NK-92 treated with Interleukin-12 subunit alpha and Interleukin-12 subunit beta, amount 100 ng/mL, for 24 hours (cell line): ENCODE data around the gene SACS.
"Not testable (repeated sequence)": the region's sequence is repeated elsewhere in the genome, so short reads cannot be mapped to it uniquely, and the experiment has no call there.

Source experiments
- DNase-seq: peaks from one replicate; lab custom pipeline; 2025; lab: John Stamatoyannopoulos, UW

Gene SACS

GRCh38 chr13:23314837-23315236, 118.7 kb downstream of the SACS start:
- DNase-seq: not testable (repeated sequence)

- no peak for DNase-seq
Observed at GRCh38 chr13:23292586-23292985, 140.9 kb downstream of the SACS start.

GRCh38 chr13:23289917-23290357, 143.6 kb downstream of the SACS start:
- no peak for DNase-seq

- no peak for DNase-seq
Observed at GRCh38 chr13:23288995-23289394, 144.5 kb downstream of the SACS start.

- DNase-seq: no peak
Observed at GRCh38 chr13:23288564-23288963, 144.9 kb downstream of the SACS start.

- DNase-seq: no peak
Observed at GRCh38 chr13:23279321-23279720, 154.2 kb downstream of the SACS start.
